ENCODE results near the gene EHF. TPM values are rescaled to one million over a fixed set of nuclear protein-coding genes. Genes with fewer than 3 reads are reported as not detected.
A peak's percentile ranks its signal among the peaks of the same experiment; 100 is the strongest.

Gene EHF
- total and polyA plus RNA-seq, 10 donors: 0.02 to 1.8 (median 0.40) TPM; not detected in 2

GRCh38 chr11:34624069-34624468 is 3.2 kb downstream of the EHF start:
- 73 to 94% (median 79%) methylated on average over 10 of the region's 10 CpGs for WGBS, 5 donors
- Histone ChIP-seq H3K9me3 (no peaks in the 10 kb centered on the region), H3K27me3 (replicated peaks in 1 of 7) (peaks cover 0 to 6% (median 0%) of the 10 kb centered on the region in 7 donors), H3K4me1 (peaks cover 0 to 5% (median 0%) of the 10 kb centered on the region in 6 donors), H3K27ac (no peak overlapping the region), H3K4me3 (no peak overlapping the region), H3K36me3 (no peaks in the 10 kb centered on the region)
- peak; percentile 79 for DNase-seq
- intact Hi-C loops (cut with DNase I; ENCODE audit: low total_unique reads): no loop called here
- TF ChIP-seq POLR2A (IDR thresholded peaks at IDR 0.05) (no peak), POLR2AphosphoS5 (IDR thresholded peaks at IDR 0.05) (no peak)
- TF ChIP-seq, protein P1, sequence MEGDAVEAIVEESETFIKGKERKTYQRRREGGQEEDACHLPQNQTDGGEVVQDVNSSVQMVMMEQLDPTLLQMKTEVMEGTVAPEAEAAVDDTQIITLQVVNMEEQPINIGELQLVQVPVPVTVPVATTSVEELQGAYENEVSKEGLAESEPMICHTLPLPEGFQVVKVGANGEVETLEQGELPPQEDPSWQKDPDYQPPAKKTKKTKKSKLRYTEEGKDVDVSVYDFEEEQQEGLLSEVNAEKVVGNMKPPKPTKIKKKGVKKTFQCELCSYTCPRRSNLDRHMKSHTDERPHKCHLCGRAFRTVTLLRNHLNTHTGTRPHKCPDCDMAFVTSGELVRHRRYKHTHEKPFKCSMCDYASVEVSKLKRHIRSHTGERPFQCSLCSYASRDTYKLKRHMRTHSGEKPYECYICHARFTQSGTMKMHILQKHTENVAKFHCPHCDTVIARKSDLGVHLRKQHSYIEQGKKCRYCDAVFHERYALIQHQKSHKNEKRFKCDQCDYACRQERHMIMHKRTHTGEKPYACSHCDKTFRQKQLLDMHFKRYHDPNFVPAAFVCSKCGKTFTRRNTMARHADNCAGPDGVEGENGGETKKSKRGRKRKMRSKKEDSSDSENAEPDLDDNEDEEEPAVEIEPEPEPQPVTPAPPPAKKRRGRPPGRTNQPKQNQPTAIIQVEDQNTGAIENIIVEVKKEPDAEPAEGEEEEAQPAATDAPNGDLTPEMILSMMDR (IDR thresholded peaks at IDR 0.05 in 8 of 11, conservative IDR thresholded peaks at IDR 0.05 in 3 of 11): no peak

- Histone ChIP-seq H3K27ac (no peak overlapping the region), H3K4me3 (no peak overlapping the region), H3K9me3 (no peaks in the 10 kb centered on the region), H3K36me3 (no peaks in the 10 kb centered on the region), H3K27me3 (replicated peaks in 1 of 7) (peaks cover 0 to 6% (median 0%) of the 10 kb centered on the region in 7 donors), H3K4me1 (peaks cover 0 to 5% (median 0%) of the 10 kb centered on the region in 6 donors)
- TF ChIP-seq, protein P1 (IDR thresholded peaks at IDR 0.05 in 8 of 11, conservative IDR thresholded peaks at IDR 0.05 in 3 of 11): no peak
- TF ChIP-seq POLR2A (IDR thresholded peaks at IDR 0.05): no peak
- intact Hi-C loops (cut with DNase I; ENCODE audit: low total_unique reads): no loop called here
- no peak for DNase-seq
- WGBS, 5 donors: 87 to 93% (median 91%) methylated on average over 4 of the region's 4 CpGs
Measured at GRCh38 chr11:34625576-34625975, 4.7 kb downstream of the EHF start.

GRCh38 chr11:34626393-34626792 is 5.5 kb downstream of the EHF start:
- no peaks in the 10 kb centered on the region for H3K36me3 ChIP-seq
- H3K27me3 ChIP-seq (replicated peaks in 1 of 7): peaks cover 0 to 6% (median 0%) of the 10 kb centered on the region in 7 donors
- TF ChIP-seq POLR2A (IDR thresholded peaks at IDR 0.05) (no peak), POLR2AphosphoS5 (IDR thresholded peaks at IDR 0.05) (no peak)
- TF ChIP-seq, protein P1 (IDR thresholded peaks at IDR 0.05 in 8 of 11, conservative IDR thresholded peaks at IDR 0.05 in 3 of 11): no peak
- H3K4me1 ChIP-seq: peaks cover 0 to 5% (median 0%) of the 10 kb centered on the region in 6 donors
- intact Hi-C loops (cut with DNase I; ENCODE audit: low total_unique reads): no loop called here
- DNase-seq: no peak
- H3K4me3 ChIP-seq: no peak overlapping the region
- no peak overlapping the region for H3K27ac ChIP-seq
- no peaks in the 10 kb centered on the region for H3K9me3 ChIP-seq

DNA sequence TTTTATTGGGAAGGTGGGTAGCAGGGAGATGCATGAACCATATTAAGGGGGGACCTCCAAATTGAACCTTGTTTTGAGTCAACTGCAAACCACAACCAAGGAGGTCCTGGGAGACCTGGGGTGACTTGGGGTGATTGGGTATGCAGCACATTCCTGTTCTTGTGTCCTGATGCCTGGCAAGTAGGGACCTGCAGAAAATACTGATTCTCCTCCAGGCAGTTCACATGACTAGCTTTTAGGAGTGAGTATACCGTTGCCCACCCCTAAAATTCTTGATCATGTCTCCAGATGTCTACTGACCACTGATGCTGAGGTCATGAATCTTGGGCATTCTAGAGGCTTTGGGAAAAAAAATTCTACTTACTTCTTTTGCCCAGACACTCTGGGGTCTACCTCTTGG is 6.3 kb downstream of the EHF start:
- Histone ChIP-seq H3K4me3 (no peak overlapping the region), H3K27me3 (replicated peaks in 1 of 7) (peaks cover 0 to 6% (median 0%) of the 10 kb centered on the region in 7 donors), H3K4me1 (peaks cover 0 to 5% (median 0%) of the 10 kb centered on the region in 6 donors), H3K36me3 (no peaks in the 10 kb centered on the region), H3K9me3 (no peaks in the 10 kb centered on the region), H3K27ac (no peak overlapping the region)
- TF ChIP-seq, protein P1 (IDR thresholded peaks at IDR 0.05 in 8 of 11, conservative IDR thresholded peaks at IDR 0.05 in 3 of 11): no peak
- no peak for TF ChIP-seq POLR2AphosphoS5 (IDR thresholded peaks at IDR 0.05)
- TF ChIP-seq POLR2A (IDR thresholded peaks at IDR 0.05): no peak
- no peak for DNase-seq
- intact Hi-C loops (cut with DNase I; ENCODE audit: low total_unique reads): no loop called here
- WGBS, 5 donors: 73 to 87% (median 78%) methylated on average over 1 of the region's 1 CpG

Data from spleen (tissue), 11 donors.